GM12892 (cell line): Measurements from ENCODE around the gene RALB.
"Not testable (repeated sequence)": the region's sequence is repeated elsewhere in the genome, so short reads cannot be mapped to it uniquely, and the experiment has no call there.

Source experiments
- DNase-seq: peaks from one replicate; pipeline ENCODE4 v3.0.0; 2011; ENCODE audit not compliant: insufficient read length
- FAIRE-seq: peaks from 2 replicates; lab custom pipeline; 2011; peaks lifted over from hg19 to GRCh38; lab: Jason Lieb, UNC
- POLR2A ChIP-seq: IDR thresholded peaks from 2 replicates; pipeline ENCODE4 v1.6.1; 2011; ENCODE audit warnings: low read depth, low read length, control low read depth
- POLR2AphosphoS5 ChIP-seq: IDR thresholded peaks from 2 replicates; pipeline ENCODE4 v1.6.1; 2011; ENCODE audit warnings: low read depth, low read length, control low read depth
- TAF1 ChIP-seq: IDR thresholded peaks from 2 replicates; pipeline ENCODE4 v1.6.1; 2011; ENCODE audit warnings: low read depth, mild to moderate bottlenecking, control low read depth, low read length, borderline replicate concordance

Gene RALB

GRCh38 chr2:120247851-120248250 lies 4.8 kb upstream of the RALB start:
- TF ChIP-seq TAF1 (no peak), POLR2AphosphoS5 (no peak), POLR2A (no peak)
- DNase-seq (no peak), FAIRE-seq (no peak)

DNA sequence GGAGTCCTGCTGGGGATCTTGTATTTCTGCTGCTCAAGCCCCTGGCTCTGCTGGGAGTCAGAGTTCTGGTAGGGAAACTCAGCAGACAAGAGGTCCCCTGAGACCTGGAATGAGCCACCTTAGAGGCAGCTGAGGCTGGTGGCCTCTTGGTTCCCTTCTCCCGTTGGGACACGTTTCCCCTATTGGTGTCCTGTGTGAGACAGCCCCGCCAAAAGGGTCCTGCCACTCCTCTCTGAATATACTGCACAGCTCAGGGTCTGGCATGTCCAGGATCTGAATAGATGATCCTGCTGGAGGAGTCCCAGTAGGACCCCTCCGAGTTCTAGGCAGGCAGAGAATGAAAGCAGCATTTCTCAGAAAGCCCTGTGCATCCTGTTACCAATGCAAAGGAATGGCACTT lies 2.0 kb upstream of the RALB start:
- DNase-seq (no peak), FAIRE-seq (no peak)
- no peak for TF ChIP-seq POLR2A
- TF ChIP-seq POLR2AphosphoS5 = no peak
- TF ChIP-seq TAF1 = no peak

DNA sequence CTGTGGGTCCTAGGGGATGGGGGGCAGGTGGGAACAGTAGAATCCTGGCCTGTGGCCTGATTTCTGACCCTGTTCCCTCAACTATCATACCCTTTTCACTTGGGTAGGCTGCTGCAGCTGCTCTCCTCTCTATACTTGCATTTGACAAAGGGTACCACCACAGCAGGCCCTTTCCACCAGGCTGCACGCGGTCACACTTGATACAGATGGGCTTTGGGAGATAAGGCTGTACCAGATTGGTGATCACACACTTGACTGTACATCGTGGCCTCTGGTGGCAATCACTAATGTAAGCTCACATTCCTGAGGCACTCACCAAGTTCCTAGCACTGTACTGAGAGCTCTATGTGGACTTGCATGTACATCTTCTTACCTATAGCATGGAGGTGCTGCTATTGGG lies 1.6 kb upstream of the RALB start:
- TF ChIP-seq POLR2A (no peak), TAF1 (no peak), POLR2AphosphoS5 (no peak)
- no peak for FAIRE-seq
- DNase-seq = no peak

DNA sequence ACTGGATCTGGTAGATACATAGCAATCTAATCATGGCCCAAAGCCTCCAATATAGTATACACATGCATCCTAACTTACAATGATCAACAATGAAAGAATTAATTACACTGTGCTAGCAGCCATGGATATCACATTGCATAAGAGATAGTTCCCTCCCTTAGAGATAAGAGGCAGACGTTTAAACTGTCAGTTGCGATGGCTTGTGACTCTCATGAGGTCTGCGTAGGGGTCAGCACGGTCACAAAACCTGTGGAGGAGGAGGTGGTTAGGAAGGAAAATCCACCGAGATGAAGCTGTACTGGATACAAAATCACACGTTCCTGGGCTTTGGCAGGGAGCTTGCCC lies 800 bp upstream of the RALB start:
- TF ChIP-seq TAF1 (no peak), POLR2A (no peak), POLR2AphosphoS5 (no peak)
- FAIRE-seq (peak; percentile 69), DNase-seq (no peak)

DNA sequence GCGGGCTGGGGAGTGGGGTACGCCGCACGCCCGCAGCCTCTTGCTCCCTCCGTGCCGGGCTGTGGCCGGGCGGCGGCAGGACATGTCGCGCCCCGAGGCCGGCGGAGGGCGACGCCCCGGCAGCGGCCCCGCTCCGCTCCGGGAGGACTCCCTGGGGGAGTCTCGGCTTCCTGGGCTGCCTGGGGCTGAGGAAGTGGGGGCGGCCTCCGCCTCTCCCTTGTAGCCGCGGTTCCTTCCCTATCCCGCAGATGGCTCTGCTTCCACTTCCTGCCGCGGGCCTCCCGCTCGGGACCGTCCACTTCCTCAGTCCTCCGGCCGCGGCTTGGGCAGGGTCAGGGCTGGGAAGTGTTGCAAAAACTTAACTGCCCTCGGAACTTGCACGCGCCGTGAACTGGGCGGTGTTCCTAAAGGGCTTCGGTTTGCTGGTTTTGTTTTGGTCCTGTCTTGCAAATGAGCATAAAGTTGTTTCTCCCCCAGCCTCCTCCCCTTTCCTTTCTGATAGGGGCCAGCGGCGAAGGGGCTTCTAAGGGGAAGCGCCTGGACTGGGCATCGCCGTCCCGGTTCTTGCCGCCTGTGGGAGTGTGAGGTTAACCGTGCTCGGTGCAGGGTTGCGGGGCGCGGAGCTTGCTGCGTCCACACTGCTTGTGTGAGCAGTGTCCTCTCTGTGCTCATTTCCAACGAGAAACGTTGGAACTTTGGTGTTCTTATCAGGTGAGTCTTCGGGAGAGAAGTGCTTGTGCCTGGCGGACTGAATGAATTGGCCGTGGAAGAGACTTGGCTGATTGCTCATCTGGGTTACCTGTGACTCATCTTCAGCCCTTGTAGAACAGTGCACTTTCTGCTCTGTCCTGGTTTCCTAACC lies 600 bp downstream of the RALB start:
- TF ChIP-seq POLR2A = no peak
- TF ChIP-seq POLR2AphosphoS5 = no peak
- no peak for TF ChIP-seq TAF1
- DNase-seq (no peak), FAIRE-seq (peak; percentile 68)

DNA sequence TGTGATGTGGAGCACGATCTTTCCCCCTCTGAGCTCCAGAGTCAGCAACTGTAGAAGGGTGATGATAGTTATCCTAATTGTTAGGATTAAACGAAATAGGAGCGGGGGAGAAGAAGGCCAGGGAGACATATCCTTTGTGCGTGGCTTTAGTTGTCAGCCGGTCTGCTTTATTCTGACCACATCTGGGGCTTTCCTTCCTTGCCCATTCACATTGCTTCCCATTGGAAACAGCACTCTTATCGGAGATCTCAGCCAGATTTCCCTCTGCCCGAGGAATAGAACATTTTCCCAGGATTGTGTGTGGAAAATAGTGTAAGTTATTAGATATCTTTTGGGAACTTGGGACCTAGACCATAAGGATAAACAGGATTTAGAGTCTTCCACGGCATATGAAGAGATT lies 1.5 kb downstream of the RALB start:
- no peak for TF ChIP-seq POLR2AphosphoS5
- no peak for TF ChIP-seq POLR2A
- no peak for TF ChIP-seq TAF1
- FAIRE-seq (no peak), DNase-seq (no peak)

- FAIRE-seq = no peak
- TF ChIP-seq TAF1 (no peak), POLR2AphosphoS5 (no peak), POLR2A (no peak)
- no peak for DNase-seq
These were observed 2.4 kb downstream of the RALB start for GRCh38 chr2:120255071-120255470.

DNA sequence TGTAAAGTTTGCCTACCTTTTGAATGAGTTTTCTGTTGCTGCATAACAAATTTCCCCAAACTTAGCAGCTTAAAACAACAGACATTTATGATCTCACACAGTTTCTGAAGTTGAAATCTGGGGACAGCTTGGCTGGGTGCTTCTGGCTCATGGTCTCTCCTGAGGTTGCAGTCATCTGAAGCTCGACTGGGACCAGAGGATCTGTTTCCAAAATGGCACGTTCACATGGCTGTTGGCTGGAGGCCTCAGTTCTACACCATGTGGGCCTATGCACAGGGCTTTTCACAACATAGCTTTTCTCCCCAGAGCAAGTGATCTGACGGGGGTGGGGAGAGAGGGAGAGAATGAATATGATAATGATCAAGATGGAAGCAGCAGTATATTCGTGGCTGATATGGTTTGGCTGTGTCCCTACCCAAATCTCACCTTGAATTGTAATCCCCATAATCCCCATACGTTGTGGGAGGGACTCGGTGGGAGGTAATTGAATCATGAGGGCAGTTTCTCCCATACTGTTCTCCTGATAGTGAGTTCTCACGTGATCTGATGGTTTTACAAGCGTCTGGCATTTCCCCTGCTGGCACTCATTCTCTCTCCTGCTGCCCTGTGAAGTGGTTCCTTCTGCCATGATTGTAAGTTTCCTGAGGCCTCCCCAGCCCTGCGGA lies 3.5 kb downstream of the RALB start:
- FAIRE-seq (no peak), DNase-seq (no peak)
- no peak for TF ChIP-seq POLR2A
- no peak for TF ChIP-seq TAF1
- no peak for TF ChIP-seq POLR2AphosphoS5

- DNase-seq (no peak), FAIRE-seq (no peak)
- no peak for TF ChIP-seq POLR2A
These were observed 4.0 kb downstream of the RALB start for GRCh38 chr2:120256651-120257000.

DNA sequence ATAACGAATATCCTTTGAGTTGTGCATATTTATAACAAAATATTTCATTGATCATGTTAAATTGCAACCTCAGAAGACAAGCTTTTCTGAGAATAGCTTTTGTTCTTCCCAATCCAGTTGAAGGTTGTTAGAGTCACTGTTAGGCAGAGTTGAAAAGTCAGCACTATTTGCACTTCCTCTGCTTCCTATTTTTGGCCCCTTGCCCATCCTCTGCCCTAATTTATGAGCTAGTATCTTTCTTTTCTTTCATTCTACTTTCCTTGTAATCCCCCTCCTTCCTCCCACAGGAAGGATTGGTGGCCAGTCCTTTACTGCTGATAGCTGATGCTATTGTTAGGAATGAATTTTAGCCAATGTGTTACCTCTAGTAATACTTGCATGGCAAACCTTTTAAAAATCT lies 4.9 kb downstream of the RALB start:
- FAIRE-seq (no peak), DNase-seq (no peak)
- TF ChIP-seq POLR2A = no peak
- no peak for TF ChIP-seq TAF1
- TF ChIP-seq POLR2AphosphoS5 = no peak

GRCh38 chr2:120258196-120258595 lies 5.5 kb downstream of the RALB start:
- FAIRE-seq (no peak), DNase-seq (no peak)
- TF ChIP-seq POLR2AphosphoS5 (no peak), POLR2A (no peak), TAF1 (no peak)

GRCh38 chr2:120259939-120260338 lies 7.3 kb downstream of the RALB start:
- not testable (repeated sequence) for DNase-seq, FAIRE-seq
